H9 (cell line): Measurements from ENCODE around the gene IFT81. TPM values are rescaled to one million over a fixed set of nuclear protein-coding genes. Genes with fewer than 3 reads are reported as not detected.

Source experiments
- DNase-seq: peaks from one replicate; pipeline ENCODE4 v3.0.0-alpha.2; 2017
- H2AFZ ChIP-seq: one replicate; pipeline ENCODE4 v1.6.1; 2013; ENCODE audit warnings: mild to moderate bottlenecking, low read length, control low read depth, moderate library complexity
- H2AK5ac ChIP-seq: 2 replicates; pipeline ENCODE4 v1.6.1; 2013; ENCODE audit warnings: low read length, control low read depth, mixed read lengths; ENCODE audit not compliant: insufficient read length
- H2BK120ac ChIP-seq: one replicate; pipeline ENCODE4 v1.6.1; 2013; ENCODE audit warnings: low read depth, mild to moderate bottlenecking, low read length, control low read depth, inconsistent platforms; ENCODE audit not compliant: poor library complexity, severe bottlenecking
- H2BK12ac ChIP-seq: 2 replicates; pipeline ENCODE4 v1.6.1; 2013; ENCODE audit warnings: low read length, control low read depth, mixed read lengths, low read depth; ENCODE audit not compliant: insufficient read length
- H2BK15ac ChIP-seq: 2 replicates; pipeline ENCODE4 v1.6.1; 2013; ENCODE audit warnings: low read depth, low read length, control low read depth
- H2BK20ac ChIP-seq: one replicate; pipeline ENCODE4 v1.6.1; 2013; ENCODE audit warnings: low read depth, mild to moderate bottlenecking, low read length, control low read depth, inconsistent platforms; ENCODE audit not compliant: poor library complexity, severe bottlenecking
- H2BK5ac ChIP-seq: 2 replicates; pipeline ENCODE4 v1.6.1; 2013; ENCODE audit warnings: low read length, control low read depth, mixed read lengths; ENCODE audit not compliant: insufficient read length
- H3K14ac ChIP-seq: 2 replicates; pipeline ENCODE4 v1.6.1; 2013; ENCODE audit warnings: low read length, control low read depth; ENCODE audit not compliant: insufficient read depth
- H3K18ac ChIP-seq: 2 replicates; pipeline ENCODE4 v1.6.1; 2013; ENCODE audit warnings: low read depth, mild to moderate bottlenecking, mixed read lengths, low read length, control low read depth; ENCODE audit not compliant: insufficient read length
- H3K23ac ChIP-seq: 2 replicates; pipeline ENCODE4 v1.6.1; 2013; ENCODE audit warnings: low read length, control low read depth, mixed read lengths, low read depth; ENCODE audit not compliant: insufficient read length
- H3K23me2 ChIP-seq: 2 replicates; pipeline ENCODE4 v1.6.1; 2013; ENCODE audit warnings: low read depth, mild to moderate bottlenecking, mixed read lengths, low read length, control low read depth; ENCODE audit not compliant: insufficient read length, poor library complexity, severe bottlenecking
- H3K27ac ChIP-seq: 2 replicates; pipeline ENCODE4 v1.5.1; 2013; ENCODE audit warnings: low read length, control low read depth, mixed read lengths, low read depth; ENCODE audit not compliant: insufficient read length
- H3K27me3 ChIP-seq: 2 replicates; pipeline ENCODE4 v1.6.1; 2013; ENCODE audit warnings: low read length, control low read depth, inconsistent platforms; ENCODE audit not compliant: insufficient read depth
- H3K4ac ChIP-seq: 2 replicates; pipeline ENCODE4 v1.6.1; 2013; ENCODE audit warnings: low read depth, mild to moderate bottlenecking, control low read depth, inconsistent platforms, low read length, moderate library complexity
- H3K4me1 ChIP-seq: 2 replicates; pipeline ENCODE4 v1.6.1; 2013; ENCODE audit warnings: low read length, control low read depth, inconsistent platforms; ENCODE audit not compliant: insufficient read depth
- H3K4me2 ChIP-seq: 2 replicates; pipeline ENCODE4 v1.6.1; 2013; ENCODE audit warnings: low read length, control low read depth, mixed read lengths; ENCODE audit not compliant: insufficient read length, insufficient read depth
- H3K56ac ChIP-seq: 2 replicates; pipeline ENCODE4 v1.6.1; 2013; ENCODE audit warnings: low read depth, mild to moderate bottlenecking, mixed read lengths, low read length, control low read depth; ENCODE audit not compliant: insufficient read length
- H3K79me1 ChIP-seq: 2 replicates; pipeline ENCODE4 v1.6.1; 2013; ENCODE audit warnings: low read depth, mild to moderate bottlenecking, moderate library complexity, low read length, control low read depth, inconsistent platforms; ENCODE audit not compliant: insufficient read depth, poor library complexity, severe bottlenecking
- H3K79me2 ChIP-seq: 2 replicates; pipeline ENCODE4 v1.6.1; 2013; ENCODE audit warnings: low read length, control low read depth, inconsistent platforms; ENCODE audit not compliant: insufficient read depth
- H3K9ac ChIP-seq: 2 replicates; pipeline ENCODE4 v1.6.1; 2013; ENCODE audit warnings: low read length, control low read depth, mixed read lengths; ENCODE audit not compliant: insufficient read length; ENCODE audit errors: extremely low read depth
- H3K9me3 ChIP-seq: one replicate; pipeline ENCODE4 v1.6.1; 2013; ENCODE audit warnings: low read depth, low read length, inconsistent platforms; ENCODE audit not compliant: control insufficient read depth
- H3T11ph ChIP-seq: one replicate; pipeline ENCODE4 v1.6.1; 2013; ENCODE audit warnings: mild to moderate bottlenecking, low read length, control low read depth, inconsistent platforms
- H4K20me1 ChIP-seq: one replicate; pipeline ENCODE4 v1.6.1; 2013; ENCODE audit not compliant: control insufficient read depth, insufficient read length, insufficient read depth
- H4K5ac ChIP-seq: 2 replicates; pipeline ENCODE4 v1.6.1; 2013; ENCODE audit warnings: low read depth, mild to moderate bottlenecking, mixed read lengths, low read length, control low read depth; ENCODE audit not compliant: insufficient read length
- H4K8ac ChIP-seq: replicated peaks from 2 replicates; pipeline ENCODE4 v1.6.1; 2013; ENCODE audit warnings: low read length, control low read depth, mixed read lengths, low read depth; ENCODE audit not compliant: insufficient read length
- H4K91ac ChIP-seq: 2 replicates; pipeline ENCODE4 v1.6.1; 2013; ENCODE audit warnings: low read depth, mild to moderate bottlenecking, moderate library complexity, mixed read lengths, low read length, control low read depth; ENCODE audit not compliant: insufficient read length
- H3K27ac Mint-ChIP-seq, 3 experiments: 2 replicates in 2 of 3; 3 replicates in 1 of 3; pipeline ENCODE4 v1.8.0; 2020 to 2021; ENCODE audit warnings: mixed read lengths in 3 of 3, mild to moderate bottlenecking in 1 of 3, moderate library complexity in 1 of 3
- H3K27me3 Mint-ChIP-seq: 2 replicates; pipeline ENCODE4 v1.8.0; 2021; ENCODE audit warnings: low read depth, mild to moderate bottlenecking, moderate library complexity, mixed read lengths
- H3K36me3 Mint-ChIP-seq, 3 experiments: 2 replicates in 2 of 3; 3 replicates in 1 of 3; pipeline ENCODE4 v1.8.0; 2020 to 2021; ENCODE audit warnings: low read depth in 3 of 3, mixed read lengths in 3 of 3; ENCODE audit not compliant: insufficient read depth in 1 of 3
- H3K4me1 Mint-ChIP-seq, 2 experiments: 2 replicates each; pipeline ENCODE4 v1.8.0; 2020; ENCODE audit warnings: mixed read lengths in 2 of 2
- H3K4me3 Mint-ChIP-seq, 2 experiments: 2 replicates in 1 of 2; 3 replicates in 1 of 2; pipeline ENCODE4 v1.8.0; 2020 to 2021; ENCODE audit warnings: mild to moderate bottlenecking in 2 of 2, mixed read lengths in 2 of 2, moderate library complexity in 1 of 2
- H3K9me3 Mint-ChIP-seq, 2 experiments: 2 replicates in 1 of 2; 3 replicates in 1 of 2; pipeline ENCODE4 v1.8.0; 2020; ENCODE audit warnings: mild to moderate bottlenecking in 2 of 2, mixed read lengths in 2 of 2, moderate library complexity in 1 of 2
- CTCF ChIP-seq: fragments of 200-600 bp; sonication (generic); conservative IDR thresholded peaks from 3 replicates; pipeline ENCODE4 v1.8.0; 2021; ENCODE audit warnings: antibody characterized with exemption, mild to moderate bottlenecking
- WGBS: extraction: QIAGEN DNeasy Blood & Tissue Kit; methylation state at CpG from one replicate; pipeline ENCODE4 v1.1.7; 2013; ENCODE audit warnings: missing lambda C conversion rate, low lambda C conversion rate, mixed read lengths; ENCODE audit not compliant: insufficient read length; ENCODE audit errors: extremely low coverage; 5-methylcytosine and 5-hydroxymethylcytosine counted together
- total RNA-seq: library from RNA; stranded (reverse); gene quantifications from 2 replicates; pipeline ENCODE4 v1.2.1, GENCODE V29; 2021

IFT81 gene
- total RNA-seq, 1 experiment from 2014 or later: 9.3 TPM

GRCh38 chr12:110186059-110186458 is 61.9 kb downstream of the IFT81 start:
- H4K91ac ChIP-seq: no peak overlapping the region
- H2BK120ac ChIP-seq: no peak overlapping the region
- H3K36me3 Mint-ChIP-seq: peaks cover 15 to 26% (median 20%) of the 10 kb centered on the region in 3 experiments
- no CpG with 5 or more reads among the region's 1 CpG for WGBS
- no peak overlapping the region for H3K4me2 ChIP-seq
- H2AFZ ChIP-seq: no peak overlapping the region
- H4K20me1 ChIP-seq: no peaks in the 10 kb centered on the region
- no peak overlapping the region for H2AK5ac ChIP-seq
- no peak overlapping the region for H3K4me3 Mint-ChIP-seq
- no peak overlapping the region for H4K5ac ChIP-seq
- H4K8ac ChIP-seq: no peak overlapping the region
- no peaks in the 10 kb centered on the region for H3K23me2 ChIP-seq
- TF ChIP-seq CTCF: no peak
- no peak overlapping the region for H2BK20ac ChIP-seq
- no peak overlapping the region for H3K4ac ChIP-seq
- H3K4me1 ChIP-seq: no peaks in the 10 kb centered on the region
- DNase-seq: no peak
- no peak overlapping the region for H3K18ac ChIP-seq
- no peak overlapping the region for H3K14ac ChIP-seq
- H3K27ac Mint-ChIP-seq: no peak overlapping the region
- H3K27me3 Mint-ChIP-seq: no peaks in the 10 kb centered on the region
- H2BK15ac ChIP-seq: no peak overlapping the region
- no peaks in the 10 kb centered on the region for H3K79me1 ChIP-seq
- H3K9ac ChIP-seq: no peak overlapping the region
- H3K9me3 ChIP-seq: peaks cover 5% of the 10 kb centered on the region
- no peak overlapping the region for H2BK5ac ChIP-seq
- H3K9me3 Mint-ChIP-seq: peaks cover 16 to 19% of the 10 kb centered on the region in 2 experiments
- no peaks in the 10 kb centered on the region for H3K4me1 Mint-ChIP-seq
- H2BK12ac ChIP-seq: no peak overlapping the region
- H3K23ac ChIP-seq: no peak overlapping the region
- H3K56ac ChIP-seq: no peak overlapping the region
- H3K27me3 ChIP-seq: no peaks in the 10 kb centered on the region
- H3K79me2 ChIP-seq: no peaks in the 10 kb centered on the region
- no peak overlapping the region for H3T11ph ChIP-seq
- H3K27ac ChIP-seq: no peak overlapping the region
